Measurements from ENCODE around the gene NCKAP5. TPM values are rescaled to one million over a fixed set of nuclear protein-coding genes. Genes with fewer than 3 reads are reported as not detected.

The NCKAP5 gene
- total RNA-seq, 1 donor from 2014 or later = 8.8 TPM

DNA sequence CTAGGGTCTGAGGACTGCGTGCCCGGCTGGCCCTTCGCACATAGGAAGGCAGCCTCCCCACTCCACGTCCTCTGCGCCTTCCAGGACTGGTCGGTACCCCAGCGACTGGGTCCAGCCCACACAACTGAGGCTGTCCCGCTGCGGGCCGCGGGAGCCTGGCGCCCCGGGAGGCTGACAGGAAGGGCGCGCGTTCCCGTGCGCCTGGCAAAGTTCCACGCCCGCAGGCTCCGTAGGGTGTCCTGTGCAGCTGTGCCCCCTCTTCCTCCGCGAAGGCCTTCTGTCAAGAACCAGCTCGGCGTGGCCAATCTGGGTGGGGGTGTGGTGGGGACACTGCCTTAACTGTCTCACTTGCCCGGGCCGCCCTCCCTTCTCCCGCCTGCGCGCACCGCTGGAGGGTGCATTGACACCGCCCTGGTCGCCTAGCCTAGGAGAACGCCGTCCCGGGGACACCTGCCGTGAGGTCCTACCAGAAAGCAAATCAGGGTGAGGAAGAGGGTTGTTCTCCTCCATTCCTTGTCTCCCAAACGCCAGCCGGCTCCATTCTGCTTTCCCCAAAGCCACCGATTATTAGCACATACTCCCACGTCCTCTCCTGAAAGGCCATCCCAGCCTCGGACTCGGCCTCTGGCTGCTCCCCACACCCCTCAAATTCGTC lies 897.6 kb downstream of the NCKAP5 start:
- H3K9me3 ChIP-seq = no peaks in the 10 kb centered on the region
- no peak overlapping the region for H3K27ac ChIP-seq
- intact Hi-C loops (cut with DNase I) = no loop called here
- peaks cover 32% of the 10 kb centered on the region for H3K4me1 ChIP-seq
- H3K4me3 ChIP-seq = peak overlapping the region; percentile 43 to 50
- H3K27me3 ChIP-seq = no peaks in the 10 kb centered on the region
- H3K36me3 ChIP-seq = no peaks in the 10 kb centered on the region
- no peak for TF ChIP-seq POLR2A (IDR thresholded peaks at IDR 0.05)
- TF ChIP-seq, protein P1, sequence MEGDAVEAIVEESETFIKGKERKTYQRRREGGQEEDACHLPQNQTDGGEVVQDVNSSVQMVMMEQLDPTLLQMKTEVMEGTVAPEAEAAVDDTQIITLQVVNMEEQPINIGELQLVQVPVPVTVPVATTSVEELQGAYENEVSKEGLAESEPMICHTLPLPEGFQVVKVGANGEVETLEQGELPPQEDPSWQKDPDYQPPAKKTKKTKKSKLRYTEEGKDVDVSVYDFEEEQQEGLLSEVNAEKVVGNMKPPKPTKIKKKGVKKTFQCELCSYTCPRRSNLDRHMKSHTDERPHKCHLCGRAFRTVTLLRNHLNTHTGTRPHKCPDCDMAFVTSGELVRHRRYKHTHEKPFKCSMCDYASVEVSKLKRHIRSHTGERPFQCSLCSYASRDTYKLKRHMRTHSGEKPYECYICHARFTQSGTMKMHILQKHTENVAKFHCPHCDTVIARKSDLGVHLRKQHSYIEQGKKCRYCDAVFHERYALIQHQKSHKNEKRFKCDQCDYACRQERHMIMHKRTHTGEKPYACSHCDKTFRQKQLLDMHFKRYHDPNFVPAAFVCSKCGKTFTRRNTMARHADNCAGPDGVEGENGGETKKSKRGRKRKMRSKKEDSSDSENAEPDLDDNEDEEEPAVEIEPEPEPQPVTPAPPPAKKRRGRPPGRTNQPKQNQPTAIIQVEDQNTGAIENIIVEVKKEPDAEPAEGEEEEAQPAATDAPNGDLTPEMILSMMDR (IDR thresholded peaks at IDR 0.05) = no peak
- TF ChIP-seq POLR2AphosphoS5 (IDR thresholded peaks at IDR 0.05; ENCODE audit: insufficient read depth in 1 of 2, low read depth in 1 of 2) = no peak
- DNase-seq (ENCODE audit: extremely low spot score in 2 of 2) = no peak

DNA sequence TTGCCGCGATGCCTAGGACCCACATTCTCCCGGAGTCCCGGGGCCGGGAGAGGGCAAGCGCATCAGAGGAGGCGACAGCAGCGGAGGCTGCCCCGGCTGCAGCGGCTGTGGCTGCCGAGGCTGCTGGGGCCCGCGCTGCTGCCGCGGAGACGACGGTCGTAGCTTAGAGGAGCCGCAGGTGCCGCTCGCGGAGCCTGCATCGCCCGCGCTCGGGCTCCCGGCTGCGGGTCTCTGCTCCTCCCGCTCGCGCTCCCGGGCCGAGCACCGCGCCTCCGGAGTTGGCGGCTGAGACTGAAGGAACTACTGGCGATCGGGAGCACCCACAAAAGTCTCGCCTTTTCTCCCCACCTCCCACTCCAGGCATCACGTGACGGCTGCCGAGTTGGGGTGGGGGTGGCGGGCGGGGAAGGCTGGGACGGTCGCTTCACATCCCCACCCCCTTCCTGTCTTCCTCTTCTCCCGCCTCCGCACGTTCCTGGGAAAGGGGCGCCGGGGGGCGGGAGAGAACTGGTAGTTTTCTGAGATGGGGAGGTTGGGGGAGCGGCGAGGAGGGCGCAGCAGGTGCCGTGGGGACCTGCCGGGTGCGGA lies 898.3 kb downstream of the NCKAP5 start, which contains the start of gene LYPD1:
Gene LYPD1 (minus strand): TSS at position 298 of the 588 bp plus-strand sequence. CDS start 273 bp downstream, at position 25.
- TF ChIP-seq POLR2A (IDR thresholded peaks at IDR 0.05) (no peak), POLR2AphosphoS5 (IDR thresholded peaks at IDR 0.05; ENCODE audit: insufficient read depth in 1 of 2, low read depth in 1 of 2) (no peak)
- TF ChIP-seq, protein P1 (IDR thresholded peaks at IDR 0.05) = no peak
- H3K4me1 ChIP-seq = peaks cover 32% of the 10 kb centered on the region
- intact Hi-C loops (cut with DNase I) = no loop called here
- no peaks in the 10 kb centered on the region for H3K9me3 ChIP-seq
- peak within 1 kb of the TSS; percentile 43 to 50 for H3K4me3 ChIP-seq
- no peak within 1 kb of the TSS for H3K27ac ChIP-seq
- H3K27me3 ChIP-seq = no peaks in the 10 kb centered on the region
- DNase-seq (ENCODE audit: extremely low spot score in 2 of 2) = no peak
- no peaks in the 10 kb centered on the region for H3K36me3 ChIP-seq

DNA sequence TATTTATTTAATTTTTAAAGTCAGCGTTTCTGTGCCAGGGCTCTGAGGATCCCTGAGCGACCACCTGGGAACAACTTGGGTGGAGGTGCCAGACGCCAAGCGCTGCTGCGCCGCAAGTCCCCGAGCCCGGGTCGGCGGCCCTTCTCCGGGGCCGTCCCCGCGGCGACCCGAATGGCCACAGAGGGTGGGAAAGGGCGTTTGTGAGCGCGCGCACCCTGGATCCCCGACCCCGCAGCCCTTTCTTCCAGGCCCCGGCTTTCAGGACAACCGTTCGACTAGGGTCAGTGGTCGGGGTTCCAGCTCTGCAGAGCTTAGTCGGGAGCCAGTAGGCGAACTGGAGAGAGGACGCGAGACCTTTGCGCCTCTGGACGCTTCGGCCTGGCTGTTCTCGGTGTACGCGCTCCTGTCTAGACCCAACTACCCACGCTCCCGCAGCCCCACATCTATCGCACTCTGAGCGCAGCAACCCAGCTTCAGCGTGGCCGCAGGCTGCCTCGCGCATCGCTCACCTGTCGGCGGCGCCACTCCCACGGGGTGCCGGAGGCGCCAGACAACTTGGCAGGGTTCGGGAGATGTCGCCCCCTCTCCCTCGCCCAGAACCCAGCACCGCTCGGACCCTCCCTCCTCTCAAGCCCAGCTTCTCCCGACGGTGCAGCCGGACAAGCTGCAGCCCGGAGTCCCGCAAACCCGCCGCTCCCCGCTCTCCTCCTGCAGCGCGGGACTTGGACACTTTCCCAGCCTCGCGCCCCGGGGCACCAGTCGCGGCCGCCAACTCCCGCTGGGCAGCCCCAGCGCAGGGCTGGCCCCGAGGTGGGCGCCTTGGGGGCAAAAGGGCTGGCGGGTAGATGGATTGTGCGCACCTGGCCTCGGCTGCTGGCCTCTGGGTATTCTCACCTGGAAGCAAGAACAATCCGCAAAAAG lies 899.0 kb downstream of the NCKAP5 start:
- H3K27ac ChIP-seq = no peak overlapping the region
- H3K4me3 ChIP-seq = peak overlapping the region; percentile 43 to 50
- no peaks in the 10 kb centered on the region for H3K9me3 ChIP-seq
- DNase-seq (ENCODE audit: extremely low spot score in 2 of 2) = no peak
- TF ChIP-seq, protein P1 (IDR thresholded peaks at IDR 0.05) = no peak
- TF ChIP-seq POLR2AphosphoS5 (IDR thresholded peaks at IDR 0.05; ENCODE audit: insufficient read depth in 1 of 2, low read depth in 1 of 2) = no peak
- no peak for TF ChIP-seq POLR2A (IDR thresholded peaks at IDR 0.05)
- H3K36me3 ChIP-seq = no peaks in the 10 kb centered on the region
- peaks cover 32% of the 10 kb centered on the region for H3K4me1 ChIP-seq
- intact Hi-C loops (cut with DNase I) = no loop called here
- H3K27me3 ChIP-seq = no peaks in the 10 kb centered on the region

DNA sequence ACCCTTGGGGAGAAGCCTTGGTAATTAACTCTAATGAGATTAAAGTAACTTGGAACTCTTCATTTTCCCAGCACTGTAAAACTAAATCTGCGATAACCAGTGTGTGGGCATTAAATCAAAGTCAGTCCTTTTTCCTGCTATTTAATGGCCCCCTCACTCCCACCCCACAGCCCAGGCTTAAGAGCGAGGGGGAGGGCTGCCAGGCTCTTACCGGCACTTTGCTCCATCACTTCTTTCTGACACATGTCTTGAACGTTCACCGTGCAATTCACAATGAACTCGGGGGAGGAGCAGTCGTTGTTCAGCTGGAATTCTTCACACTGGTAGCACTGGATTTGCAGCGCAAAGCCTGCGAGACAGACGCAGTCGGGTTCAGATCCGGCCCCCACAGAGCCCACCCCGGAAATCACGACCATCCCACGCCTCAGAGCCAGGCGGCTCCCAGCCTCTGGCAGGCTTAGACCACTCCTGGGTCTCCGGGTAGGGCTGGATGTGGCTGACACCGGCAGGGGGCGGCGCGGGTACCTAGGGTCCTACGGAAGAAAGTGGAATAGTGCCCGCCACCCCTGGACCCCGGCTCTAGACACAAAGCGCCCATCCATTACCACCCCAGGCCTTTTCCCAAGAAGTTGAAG lies 900.0 kb downstream of the NCKAP5 start:
- no peaks in the 10 kb centered on the region for H3K36me3 ChIP-seq
- TF ChIP-seq POLR2A (IDR thresholded peaks at IDR 0.05) (no peak), POLR2AphosphoS5 (IDR thresholded peaks at IDR 0.05; ENCODE audit: insufficient read depth in 1 of 2, low read depth in 1 of 2) (no peak)
- TF ChIP-seq, protein P1 (IDR thresholded peaks at IDR 0.05) = no peak
- peaks cover 32% of the 10 kb centered on the region for H3K4me1 ChIP-seq
- intact Hi-C loops (cut with DNase I) = no loop called here
- no peaks in the 10 kb centered on the region for H3K27me3 ChIP-seq
- no peak overlapping the region for H3K27ac ChIP-seq
- DNase-seq (ENCODE audit: extremely low spot score in 2 of 2) = no peak
- H3K4me3 ChIP-seq = no peak overlapping the region
- H3K9me3 ChIP-seq = no peaks in the 10 kb centered on the region

Data from vagina (tissue), 2 donors.